ENCODE measurements around the gene PTPRT. TPM values are rescaled to one million over a fixed set of nuclear protein-coding genes. Genes with fewer than 3 reads are reported as not detected.

PTPRT gene
- total RNA-seq, 1 experiment from 2014 or later = 0.20 TPM

DNA sequence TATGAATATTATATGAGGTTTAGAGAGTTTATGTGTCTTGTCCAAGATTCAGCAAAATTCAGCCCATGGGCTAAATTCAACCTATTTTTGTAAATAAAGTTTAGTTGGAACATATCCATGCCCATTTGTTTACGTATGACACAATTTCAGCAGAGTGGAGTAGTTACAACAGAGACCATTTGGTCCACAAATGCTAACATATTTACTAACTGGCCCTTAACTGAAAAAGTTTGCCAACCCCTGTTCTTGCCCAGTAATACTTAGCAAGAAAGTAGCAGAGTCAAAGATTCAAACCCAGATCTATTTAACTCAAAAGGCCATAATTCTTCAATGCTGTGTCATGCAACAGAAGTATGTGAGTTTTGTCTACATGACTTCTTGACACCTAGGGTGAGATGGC is 561.0 kb downstream of the PTPRT start:
- Histone ChIP-seq H3K27me3 (replicated peaks; ENCODE audit: control insufficient read depth, insufficient read depth, low read length) (no peaks in the 10 kb centered on the region), H3K4me1 (no peaks in the 10 kb centered on the region), H3K9me3 (no peaks in the 10 kb centered on the region), H3K36me3 (ENCODE audit: control insufficient read depth, insufficient read depth, low read length) (no peaks in the 10 kb centered on the region), H3K4me3 (ENCODE audit: low read depth, low read length) (no peak overlapping the region)
- no peak overlapping the region for H3K4me3 Mint-ChIP-seq (ENCODE audit: unreplicated experiment)
- peaks cover 2% of the 10 kb centered on the region for H3K27me3 Mint-ChIP-seq (ENCODE audit: insufficient read depth, unreplicated experiment)
- DNase-seq = no peak
- ChIA-PET POLR2A (no interaction called here), CTCF (no interaction called here)
- intact Hi-C loops (cut with micrococcal nuclease; ENCODE audit: unreplicated experiment) = no loop called here
- no peaks in the 10 kb centered on the region for H3K4me1 Mint-ChIP-seq (ENCODE audit: low read depth, unreplicated experiment)
- TF ChIP-seq, protein P1, sequence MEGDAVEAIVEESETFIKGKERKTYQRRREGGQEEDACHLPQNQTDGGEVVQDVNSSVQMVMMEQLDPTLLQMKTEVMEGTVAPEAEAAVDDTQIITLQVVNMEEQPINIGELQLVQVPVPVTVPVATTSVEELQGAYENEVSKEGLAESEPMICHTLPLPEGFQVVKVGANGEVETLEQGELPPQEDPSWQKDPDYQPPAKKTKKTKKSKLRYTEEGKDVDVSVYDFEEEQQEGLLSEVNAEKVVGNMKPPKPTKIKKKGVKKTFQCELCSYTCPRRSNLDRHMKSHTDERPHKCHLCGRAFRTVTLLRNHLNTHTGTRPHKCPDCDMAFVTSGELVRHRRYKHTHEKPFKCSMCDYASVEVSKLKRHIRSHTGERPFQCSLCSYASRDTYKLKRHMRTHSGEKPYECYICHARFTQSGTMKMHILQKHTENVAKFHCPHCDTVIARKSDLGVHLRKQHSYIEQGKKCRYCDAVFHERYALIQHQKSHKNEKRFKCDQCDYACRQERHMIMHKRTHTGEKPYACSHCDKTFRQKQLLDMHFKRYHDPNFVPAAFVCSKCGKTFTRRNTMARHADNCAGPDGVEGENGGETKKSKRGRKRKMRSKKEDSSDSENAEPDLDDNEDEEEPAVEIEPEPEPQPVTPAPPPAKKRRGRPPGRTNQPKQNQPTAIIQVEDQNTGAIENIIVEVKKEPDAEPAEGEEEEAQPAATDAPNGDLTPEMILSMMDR (IDR thresholded peaks at IDR 0.05; ENCODE audit: insufficient read depth in 1 of 2, low read depth in 1 of 2, low read length in 1 of 2, severe bottlenecking in 1 of 2, unreplicated experiment in 1 of 2) = no peak
- no peak overlapping the region for H3K27ac Mint-ChIP-seq (ENCODE audit: unreplicated experiment)
- no peaks in the 10 kb centered on the region for H3K9me3 Mint-ChIP-seq (ENCODE audit: unreplicated experiment)
- no TSS peak for BruUV-seq (replicated peaks)
- H3K36me3 Mint-ChIP-seq (ENCODE audit: insufficient read depth, unreplicated experiment) = no peaks in the 10 kb centered on the region

DNA sequence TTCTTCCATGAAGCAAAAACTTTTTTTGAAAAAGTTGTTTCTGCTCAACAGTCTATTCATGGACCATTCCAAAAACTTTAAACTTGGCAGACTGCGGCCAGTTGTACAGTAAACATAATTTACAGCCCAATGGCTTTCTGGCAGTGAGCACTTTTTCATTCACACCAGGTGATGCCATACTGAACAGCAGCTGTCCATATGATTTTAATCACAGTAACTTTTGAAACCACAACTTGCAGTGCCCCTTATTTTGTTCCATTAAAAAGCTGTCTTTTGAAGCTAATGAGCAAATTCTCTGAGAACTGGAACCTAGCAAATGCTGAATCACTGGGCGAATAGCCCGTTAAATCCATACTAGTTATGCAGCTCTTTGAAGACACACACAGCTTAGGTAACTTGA is 576.6 kb downstream of the PTPRT start:
- no peaks in the 10 kb centered on the region for H3K27me3 Mint-ChIP-seq (ENCODE audit: insufficient read depth, unreplicated experiment)
- TF ChIP-seq, protein P1 (IDR thresholded peaks at IDR 0.05; ENCODE audit: insufficient read depth in 1 of 2, low read depth in 1 of 2, low read length in 1 of 2, severe bottlenecking in 1 of 2, unreplicated experiment in 1 of 2) = no peak
- Histone ChIP-seq H3K9me3 (0 out of 2 replicates have a peak, but pooled peaks cover 6% of the 10 kb centered on the region), H3K4me3 (ENCODE audit: low read depth, low read length) (no peak overlapping the region), H3K27me3 (replicated peaks; ENCODE audit: control insufficient read depth, insufficient read depth, low read length) (no peaks in the 10 kb centered on the region), H3K4me1 (no peaks in the 10 kb centered on the region), H3K36me3 (ENCODE audit: control insufficient read depth, insufficient read depth, low read length) (no peaks in the 10 kb centered on the region)
- no TSS peak for BruUV-seq (replicated peaks)
- intact Hi-C loops (cut with micrococcal nuclease; ENCODE audit: unreplicated experiment) = no loop called here
- no peaks in the 10 kb centered on the region for H3K4me1 Mint-ChIP-seq (ENCODE audit: low read depth, unreplicated experiment)
- H3K4me3 Mint-ChIP-seq (ENCODE audit: unreplicated experiment) = no peak overlapping the region
- ChIA-PET CTCF (no interaction called here), POLR2A (no interaction called here)
- no peak overlapping the region for H3K27ac Mint-ChIP-seq (ENCODE audit: unreplicated experiment)
- H3K36me3 Mint-ChIP-seq (ENCODE audit: insufficient read depth, unreplicated experiment) = no peaks in the 10 kb centered on the region
- DNase-seq = no peak
- peaks cover 11% of the 10 kb centered on the region for H3K9me3 Mint-ChIP-seq (ENCODE audit: unreplicated experiment)

DNA sequence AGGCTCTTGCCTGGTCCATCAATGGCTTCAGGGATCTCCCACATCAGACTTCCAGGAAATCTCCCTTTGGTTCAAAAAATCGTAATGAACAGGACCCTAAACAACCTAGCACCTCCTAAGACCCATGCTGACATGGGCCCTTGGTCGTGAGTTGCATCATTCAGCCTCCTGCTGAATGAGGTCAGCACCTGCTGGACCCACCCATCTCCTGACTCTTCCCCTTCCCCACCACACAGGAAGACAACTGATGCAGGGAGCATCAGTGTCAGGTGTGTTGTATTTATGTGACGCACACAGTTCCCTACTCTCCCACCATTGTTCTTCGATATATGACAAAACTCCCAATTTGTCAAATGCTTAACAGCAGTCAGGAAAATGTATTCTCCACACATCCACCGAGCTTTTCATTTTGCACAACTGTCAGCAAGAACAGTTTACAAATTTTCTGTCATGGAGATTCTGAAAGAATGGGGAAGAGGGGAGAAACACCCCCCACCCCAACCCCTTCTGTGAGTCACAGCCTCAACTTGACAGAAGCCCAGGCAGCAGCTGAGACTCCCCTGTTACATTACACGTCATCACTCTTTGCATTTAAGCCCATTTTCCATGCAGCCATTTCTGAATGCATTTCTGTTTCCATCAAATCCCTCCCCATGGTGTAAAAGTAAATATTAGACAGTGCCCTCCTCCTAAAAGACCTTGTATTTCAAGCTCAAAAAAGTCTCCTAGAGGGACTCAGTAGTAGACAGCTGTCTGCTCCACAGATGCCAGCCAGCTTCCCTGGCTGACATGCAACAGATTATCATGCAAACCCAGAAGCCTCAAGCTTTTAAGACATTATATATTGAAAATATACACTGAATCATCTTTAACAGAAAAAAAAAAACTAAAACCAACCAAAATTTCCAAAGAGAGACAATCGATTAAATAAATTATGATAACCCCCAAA is 577.5 kb downstream of the PTPRT start:
- peaks cover 2% of the 10 kb centered on the region for H3K27me3 Mint-ChIP-seq (ENCODE audit: insufficient read depth, unreplicated experiment)

More for the DNA sequence above, 577.5 kb downstream of the PTPRT start:
- ChIA-PET CTCF (no interaction called here), POLR2A (no interaction called here)
- H3K4me1 Mint-ChIP-seq (ENCODE audit: low read depth, unreplicated experiment) = no peaks in the 10 kb centered on the region
- Histone ChIP-seq H3K9me3 (no peaks in the 10 kb centered on the region), H3K27me3 (replicated peaks; ENCODE audit: control insufficient read depth, insufficient read depth, low read length) (no peaks in the 10 kb centered on the region), H3K4me3 (ENCODE audit: low read depth, low read length) (no peak overlapping the region), H3K36me3 (ENCODE audit: control insufficient read depth, insufficient read depth, low read length) (no peaks in the 10 kb centered on the region), H3K4me1 (no peaks in the 10 kb centered on the region)
- no TSS peak for BruUV-seq (replicated peaks)
- intact Hi-C loops (cut with micrococcal nuclease; ENCODE audit: unreplicated experiment) = no loop called here
- DNase-seq = no peak
- H3K9me3 Mint-ChIP-seq (ENCODE audit: unreplicated experiment) = peaks cover 11% of the 10 kb centered on the region
- H3K27ac Mint-ChIP-seq (ENCODE audit: unreplicated experiment) = no peak overlapping the region
- TF ChIP-seq, protein P1 (IDR thresholded peaks at IDR 0.05; ENCODE audit: insufficient read depth in 1 of 2, low read depth in 1 of 2, low read length in 1 of 2, severe bottlenecking in 1 of 2, unreplicated experiment in 1 of 2) = no peak
- H3K36me3 Mint-ChIP-seq (ENCODE audit: insufficient read depth, unreplicated experiment) = no peaks in the 10 kb centered on the region
- no peak overlapping the region for H3K4me3 Mint-ChIP-seq (ENCODE audit: unreplicated experiment)
